GM18519 (cell line): ENCODE data around the gene GDI2.
"Not testable (repeated sequence)": the region's sequence is repeated elsewhere in the genome, so short reads cannot be mapped to it uniquely, and the experiment has no call there.

ENCODE experiments used
- ATAC-seq: cut with Tn5 transposase; IDR thresholded peaks from one replicate; pipeline ENCODE4 v1.9.1; 2021; ENCODE audit warnings: mild to moderate bottlenecking, moderate library complexity; ENCODE audit not compliant: unreplicated experiment, low FRiP score

The GDI2 gene

DNA sequence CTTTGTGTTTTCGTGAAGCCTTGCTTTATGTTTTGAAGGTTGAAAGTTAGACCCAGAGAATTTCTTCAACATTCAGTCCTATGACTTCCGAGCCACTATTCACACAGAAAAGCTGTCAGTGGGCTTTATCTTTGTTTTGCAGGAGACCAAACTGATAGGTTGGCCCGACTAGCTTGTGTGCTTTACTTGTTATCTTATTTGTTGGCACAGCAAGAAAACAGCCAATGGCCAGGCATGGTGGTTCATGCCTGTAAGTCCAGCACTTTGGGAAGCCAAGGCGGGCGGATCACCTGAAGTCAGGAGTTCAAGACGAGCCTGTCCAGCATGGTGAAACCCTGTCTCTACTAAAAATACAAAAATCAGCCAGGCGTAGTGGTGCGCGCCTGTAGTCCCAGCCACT is 16.0 kb upstream of the GDI2 start:
- ATAC-seq = no peak

DNA sequence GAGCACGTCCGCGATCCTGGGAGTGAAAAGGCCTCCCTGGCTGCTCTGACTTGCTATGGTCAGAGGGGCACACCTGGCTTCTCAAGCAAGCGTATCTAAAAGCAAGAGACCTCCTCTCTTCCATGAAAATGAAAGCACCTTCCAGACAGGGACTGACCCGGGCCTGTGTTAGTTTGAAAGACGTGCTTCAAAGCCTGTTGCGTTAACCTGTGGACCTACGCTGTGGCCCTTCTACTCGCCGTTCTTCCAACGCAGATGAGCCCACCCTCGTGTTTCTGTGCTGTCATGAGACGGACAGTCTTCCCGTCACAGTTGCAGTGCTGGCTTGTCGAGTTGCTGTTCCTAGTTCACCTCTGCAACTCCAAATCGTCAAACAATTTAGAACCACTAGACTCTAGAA is 15.5 kb upstream of the GDI2 start:
- no peak for ATAC-seq

DNA sequence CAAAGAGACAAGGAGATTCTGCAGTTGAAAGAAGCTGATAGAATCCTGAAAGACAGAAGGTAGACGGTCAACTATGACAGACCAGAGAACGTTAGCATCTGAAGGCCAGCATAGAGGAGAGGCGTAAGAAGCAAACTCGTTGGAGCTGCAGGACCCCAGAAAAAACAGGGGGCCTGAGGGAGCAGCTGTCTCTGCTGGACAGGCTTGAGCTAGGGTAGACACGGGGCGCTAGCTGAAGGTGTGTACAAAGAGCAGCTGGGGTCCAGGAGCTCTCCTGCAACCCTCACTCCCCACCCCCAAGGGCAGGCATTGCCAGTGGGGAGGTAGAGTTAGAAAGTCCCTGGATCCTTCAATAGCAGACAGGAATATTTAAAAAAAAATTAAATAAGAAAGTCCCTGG is 14.6 kb upstream of the GDI2 start:
- no peak for ATAC-seq

- not testable (repeated sequence) for ATAC-seq
These were observed 13.3 kb upstream of the GDI2 start for GRCh38 chr10:5826511-5826910.

DNA sequence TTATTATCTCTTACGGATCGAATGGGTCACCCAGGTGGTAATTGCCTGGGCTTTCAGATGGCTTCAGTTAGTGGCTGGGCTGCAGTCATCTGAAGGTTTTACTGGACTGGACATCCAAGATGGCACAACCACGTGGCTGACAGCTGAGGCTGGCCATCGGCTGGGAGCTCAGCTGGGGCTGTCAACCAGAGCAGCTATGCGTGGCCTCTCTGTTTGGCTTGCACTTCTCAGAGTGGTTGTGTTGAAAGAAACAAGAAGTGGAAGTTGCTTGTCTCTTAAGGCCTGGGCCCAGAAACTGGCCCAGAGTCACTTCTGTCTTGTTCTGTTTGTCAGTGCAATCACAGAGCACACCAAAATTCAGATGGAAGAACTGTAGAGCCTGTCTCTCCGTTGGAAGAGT is 5.7 kb upstream of the GDI2 start:
- peak; percentile 31 for ATAC-seq

DNA sequence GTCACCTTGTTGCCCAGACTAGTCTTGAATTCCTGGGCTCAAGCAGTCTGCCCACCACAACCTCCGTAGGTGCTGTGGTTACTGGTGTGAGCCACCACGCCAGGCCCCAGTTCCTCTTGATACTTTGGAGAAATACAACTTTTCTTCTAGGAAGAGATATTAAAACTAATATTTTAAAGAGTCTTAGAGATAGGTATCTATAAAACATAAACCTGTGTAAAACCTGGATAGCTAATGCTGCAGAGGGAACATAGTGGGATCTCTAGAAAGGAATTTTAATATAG is 4.8 kb upstream of the GDI2 start:
- ATAC-seq = no peak

DNA sequence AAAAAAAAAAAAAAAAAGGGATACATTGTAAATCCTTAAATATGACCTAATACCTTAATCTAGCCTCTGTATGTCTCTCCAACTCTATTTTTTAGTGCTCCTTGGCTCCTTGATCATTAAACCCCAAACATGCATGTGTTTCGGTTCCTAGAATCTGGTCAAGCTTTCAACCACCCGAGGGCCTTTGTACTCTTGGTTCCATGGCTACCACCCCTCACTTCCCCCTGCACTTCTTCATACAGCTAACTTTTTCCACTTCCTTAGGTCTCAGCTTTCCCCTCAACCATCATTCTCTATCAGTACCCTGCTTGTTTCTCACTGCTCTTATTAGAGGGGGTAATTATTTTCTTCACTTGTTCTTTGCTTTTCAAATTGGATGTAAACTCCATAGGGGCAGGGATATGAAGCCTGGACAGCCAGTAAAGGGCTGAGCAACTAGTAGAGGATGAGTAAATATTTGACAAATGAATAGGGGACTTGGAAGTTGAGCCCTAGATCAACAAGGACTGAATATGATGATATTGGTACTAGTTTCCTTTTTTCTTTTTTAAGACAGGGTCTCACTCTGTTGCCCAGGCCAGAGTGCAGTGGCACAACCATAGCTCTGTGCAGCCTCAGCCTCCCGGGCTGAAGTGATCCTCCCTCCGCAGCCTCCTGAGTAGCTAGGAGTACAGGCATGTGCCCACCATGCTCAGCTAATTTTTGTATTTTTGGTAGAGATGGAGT is 4.3 kb upstream of the GDI2 start:
- ATAC-seq = no peak

DNA sequence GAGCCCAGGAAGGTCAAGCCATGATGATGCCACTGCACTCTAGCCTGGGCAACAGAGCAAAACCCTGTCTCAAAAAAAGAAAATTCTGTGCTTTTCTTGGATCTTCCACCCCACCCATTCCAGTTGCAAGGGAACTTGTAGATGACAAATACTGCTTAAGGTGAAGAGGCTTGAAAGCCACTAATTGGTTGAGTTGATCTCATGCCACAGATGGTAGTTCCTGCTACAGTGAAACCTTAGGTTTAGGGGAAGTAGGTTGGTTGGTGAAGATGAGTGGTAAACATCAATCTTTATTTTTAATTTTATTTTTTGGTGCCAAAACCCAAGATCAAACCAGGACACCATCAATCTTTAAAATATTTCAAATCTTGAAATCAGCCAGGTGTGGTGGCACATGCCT is 2.9 kb upstream of the GDI2 start:
- ATAC-seq = no peak

DNA sequence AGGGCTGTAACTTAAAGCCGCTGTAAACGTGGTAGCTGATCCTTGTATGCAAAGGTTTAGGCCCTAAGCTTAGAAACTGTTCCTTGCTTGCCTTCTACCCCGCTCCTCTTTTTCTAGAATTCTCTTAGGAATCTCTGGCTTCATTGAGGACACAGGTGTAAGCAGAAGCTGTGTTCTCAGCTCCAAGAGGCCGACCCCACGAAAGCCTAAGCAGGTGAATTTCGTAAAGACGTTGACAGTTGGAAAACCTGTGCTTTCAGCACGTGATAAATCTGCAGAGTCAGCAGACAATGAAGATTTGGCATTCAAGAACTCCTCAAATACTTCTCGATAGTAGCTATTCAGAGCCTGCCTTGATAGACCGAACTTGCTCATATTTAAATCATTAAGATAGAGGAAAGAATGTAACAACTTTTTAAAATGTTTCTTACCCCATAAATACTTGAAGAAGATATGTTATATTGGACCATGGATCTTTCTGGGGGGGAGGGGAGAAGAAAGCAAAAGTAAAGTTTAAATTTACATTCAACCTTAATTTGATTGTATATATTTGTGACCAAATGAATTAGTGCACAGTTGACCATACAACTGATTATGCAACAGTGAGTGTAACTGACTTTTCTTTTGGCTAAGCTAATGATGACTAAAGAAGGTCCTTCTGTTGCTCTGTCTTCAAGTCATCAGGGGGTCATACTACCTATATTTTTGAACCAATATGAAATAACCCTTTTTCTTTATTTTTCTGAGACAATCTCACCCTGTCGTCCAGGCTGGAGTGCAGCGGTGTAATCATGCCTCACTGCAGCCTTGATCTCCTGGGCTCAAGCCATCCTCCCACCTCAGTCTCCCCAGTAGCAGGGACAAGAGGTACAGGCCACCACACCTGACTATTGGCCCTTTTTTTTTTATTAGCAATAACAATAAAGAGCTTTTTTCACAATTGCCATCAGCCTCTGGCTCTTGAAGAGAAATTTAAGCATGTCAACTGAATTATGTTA is 1.2 kb upstream of the GDI2 start:
- ATAC-seq = no peak

- no peak for ATAC-seq
These were observed 218 bp downstream of the GDI2 start for GRCh38 chr10:5813091-5813340.

DNA sequence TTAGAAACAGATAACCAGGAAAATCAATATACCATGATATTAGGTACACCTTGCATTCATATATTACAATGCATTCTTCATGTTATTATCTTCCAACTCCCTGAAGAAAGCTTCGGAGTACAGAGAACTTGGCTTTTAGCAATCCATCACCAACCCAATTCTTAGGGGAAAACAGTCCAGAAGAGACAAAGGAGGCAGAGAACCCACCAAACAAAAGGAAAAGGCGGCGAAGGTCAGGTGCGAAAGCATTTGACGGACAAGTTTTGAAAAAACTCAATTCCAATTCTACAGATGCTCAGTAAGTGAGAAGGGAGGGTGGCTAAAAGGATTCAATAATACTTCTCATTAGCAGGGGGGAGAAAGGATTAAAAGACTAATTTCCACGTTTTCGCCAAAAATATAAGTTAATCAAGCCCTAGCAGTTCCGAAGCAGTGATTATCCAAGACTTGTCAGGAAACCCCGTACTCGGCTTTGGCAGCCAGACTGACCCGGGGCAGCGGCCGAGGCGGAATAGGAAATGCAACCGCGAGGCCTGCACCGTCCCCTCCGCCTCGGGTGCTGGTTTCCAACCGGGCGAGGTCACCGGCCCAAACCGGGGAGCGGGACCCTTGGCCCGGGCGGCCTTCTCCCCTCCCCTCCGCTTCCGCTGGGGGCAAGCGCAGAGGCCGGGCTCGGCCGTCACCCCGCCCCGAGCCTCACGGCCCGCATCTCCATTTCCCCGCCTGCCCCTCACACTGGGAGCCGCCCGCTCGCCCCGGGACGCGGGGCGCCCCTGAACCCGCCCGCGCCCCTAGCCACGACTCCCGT is 747 bp downstream of the GDI2 start:
- peak; percentile 2 for ATAC-seq

DNA sequence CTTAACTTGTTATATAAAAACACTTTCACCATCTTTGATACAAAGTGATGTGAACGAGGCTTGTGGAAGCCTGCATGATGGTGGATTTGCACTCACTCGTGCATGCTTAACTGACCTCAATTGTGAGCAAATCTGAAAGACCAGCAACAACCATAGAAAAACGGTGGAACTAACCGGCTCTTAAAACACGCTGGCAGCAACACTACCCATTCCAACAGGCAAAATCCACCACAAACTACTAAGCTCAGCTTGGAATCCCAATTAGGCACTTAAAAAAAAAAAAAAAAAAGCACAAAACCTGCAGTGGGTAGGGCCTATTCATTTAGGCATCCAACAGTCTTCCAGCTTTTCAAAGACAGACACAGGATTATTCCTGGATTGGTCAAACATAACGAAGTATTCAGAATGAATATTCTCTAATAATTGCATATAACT is 1.8 kb downstream of the GDI2 start:
- no peak for ATAC-seq

- no peak for ATAC-seq
These were observed 3.0 kb downstream of the GDI2 start for GRCh38 chr10:5810225-5810624.

DNA sequence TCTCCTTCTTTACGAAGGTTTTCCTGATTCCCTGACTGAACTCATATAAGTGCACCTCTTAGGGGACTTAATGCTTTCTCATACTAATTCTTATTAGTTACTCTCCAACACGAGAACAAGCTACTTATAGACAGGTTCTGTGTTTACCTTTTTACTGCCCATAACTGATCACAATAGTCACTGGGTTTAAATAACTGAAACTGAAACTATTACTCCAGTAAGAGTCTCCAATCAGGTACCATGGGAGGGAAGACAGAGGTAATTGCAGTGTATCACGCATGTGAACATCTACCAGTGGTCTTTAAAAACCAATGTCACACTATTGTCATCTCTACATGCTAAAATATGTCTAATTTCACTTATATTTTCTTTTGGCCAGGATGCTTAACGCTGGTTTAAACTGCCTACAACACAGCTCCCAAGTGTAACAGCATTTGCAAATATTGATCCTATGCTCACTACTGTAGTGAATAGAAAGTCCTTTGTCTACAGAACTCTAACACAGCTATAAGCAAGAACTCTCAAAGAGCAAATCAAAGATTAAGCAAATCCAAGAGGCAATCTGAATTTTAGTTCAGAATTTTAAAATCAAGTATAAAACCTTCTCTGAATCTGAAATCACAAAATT is 3.6 kb downstream of the GDI2 start:
- peak; percentile 29 for ATAC-seq

DNA sequence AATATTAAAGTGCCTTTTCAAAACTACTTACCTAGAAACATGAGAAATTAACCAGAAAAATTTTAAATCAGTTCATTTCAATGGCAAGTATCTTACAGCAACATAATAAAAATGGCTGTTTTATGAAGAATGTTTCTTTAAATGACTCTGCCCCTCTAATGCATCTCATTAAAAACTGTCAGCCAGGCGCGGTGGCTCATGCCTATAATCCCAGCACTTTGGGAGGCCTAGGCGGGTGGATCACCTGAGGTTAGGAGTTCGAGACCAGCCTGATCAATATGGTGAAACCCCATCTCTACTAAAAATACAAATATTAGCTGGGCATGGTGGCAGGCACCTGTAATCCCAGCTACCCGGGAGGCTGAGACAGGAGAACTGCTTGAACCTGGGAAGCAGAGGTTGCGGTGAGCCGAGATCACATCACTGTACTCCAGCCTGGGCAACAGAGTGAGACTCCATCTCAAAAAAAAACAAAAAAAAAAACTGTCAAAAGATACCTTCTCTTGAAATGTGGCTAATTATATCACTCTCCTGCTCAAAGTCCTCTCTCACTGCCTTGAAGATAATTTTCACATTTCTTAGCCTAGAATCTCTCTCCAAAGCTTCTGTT is 4.3 kb downstream of the GDI2 start:
- not testable (repeated sequence) for ATAC-seq

DNA sequence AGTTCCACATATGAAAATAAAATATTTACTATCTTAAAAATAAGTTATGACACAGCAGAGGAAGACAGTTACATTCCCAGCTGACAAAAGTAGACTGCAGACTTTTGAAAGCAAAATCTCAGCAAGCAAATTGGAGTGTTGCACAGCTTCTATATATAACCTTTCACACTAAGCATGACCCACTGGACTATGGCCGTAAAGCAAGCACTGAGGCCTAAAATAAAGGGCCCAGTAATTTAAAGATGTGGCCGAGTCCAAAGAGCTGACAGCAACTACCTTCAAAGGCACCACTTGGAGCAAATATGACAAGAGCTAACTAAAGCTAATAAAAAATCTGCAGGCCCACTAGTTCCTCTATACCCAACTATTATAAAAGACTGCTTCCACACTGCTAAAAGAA is 6.5 kb downstream of the GDI2 start:
- no peak for ATAC-seq

DNA sequence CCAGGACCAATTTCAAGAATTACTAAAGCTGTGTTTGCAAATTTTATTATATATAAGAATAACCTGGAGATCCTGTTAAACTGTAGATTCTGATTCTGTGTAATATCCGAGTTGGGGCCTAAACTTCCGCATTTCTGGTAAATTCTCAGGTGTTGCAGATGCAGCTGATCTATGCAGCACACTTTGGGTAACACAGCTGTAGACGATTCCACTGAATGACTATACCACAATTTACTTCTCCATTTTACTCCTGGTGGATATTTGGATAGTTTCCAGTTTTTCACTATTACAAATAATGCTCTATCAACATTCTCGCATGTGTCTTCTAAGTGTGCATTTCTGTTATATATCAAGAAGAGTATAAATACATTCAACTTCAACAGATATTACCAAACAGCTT is 7.5 kb downstream of the GDI2 start:
- no peak for ATAC-seq

GRCh38 chr10:5805260-5805659 is 8.0 kb downstream of the GDI2 start:
- no peak for ATAC-seq

- ATAC-seq = no peak
These were observed 8.8 kb downstream of the GDI2 start for GRCh38 chr10:5804386-5804785.

- no peak for ATAC-seq
These were observed 12.5 kb downstream of the GDI2 start for GRCh38 chr10:5800782-5801181.

DNA sequence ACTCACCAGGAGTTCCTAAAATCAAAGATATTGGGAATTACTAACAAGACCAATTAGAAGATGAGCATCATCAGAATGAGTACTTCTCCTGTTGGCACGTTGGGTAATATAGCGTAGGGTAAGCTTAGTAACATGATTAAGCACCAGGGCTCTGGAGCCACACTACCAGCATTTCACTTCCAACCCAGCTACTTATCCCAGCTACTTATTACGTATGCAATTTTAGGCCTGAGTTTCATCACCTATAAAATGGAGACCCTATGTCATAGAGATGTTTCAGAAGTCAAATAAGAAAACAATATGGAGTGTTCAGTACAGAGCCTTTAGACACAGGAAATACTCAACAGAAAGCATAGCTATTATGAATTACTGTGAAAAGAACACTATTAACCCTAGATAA is 19.0 kb downstream of the GDI2 start:
- no peak for ATAC-seq
